GM23338 (cell line): ENCODE results near the gene RGS6. TPM values are rescaled to one million over a fixed set of nuclear protein-coding genes. Genes with fewer than 3 reads are reported as not detected.
"Not testable (repeated sequence)": the region's sequence is repeated elsewhere in the genome, so short reads cannot be mapped to it uniquely, and the experiment has no call there.

Source experiments
- ATAC-seq: fragments of 200-7000 bp; cut with Tn5 transposase; 3 replicates; pipeline ENCODE4 v1.9.1; 2020
- DNase-seq: peaks from one replicate; pipeline ENCODE4 v3.0.0-alpha.2; 2015; ENCODE audit warnings: low spot score
- H2AFZ ChIP-seq: fragments of 200-600 bp; sonication (generic); 2 replicates; pipeline ENCODE4 v1.8.0; 2016; ENCODE audit warnings: antibody characterized with exemption, mild to moderate bottlenecking, moderate library complexity
- H3F3A ChIP-seq: fragments of 200-600 bp; sonication (generic); replicated peaks from 2 replicates; pipeline ENCODE4 v1.8.0; 2017; ENCODE audit warnings: antibody characterized with exemption, mixed run types, low read depth
- H3K27ac ChIP-seq: fragments of 200-600 bp; sonication (generic); 2 replicates; pipeline ENCODE4 v1.6.1; 2016; ENCODE audit warnings: low read depth
- H3K27me3 ChIP-seq: fragments of 200-600 bp; sonication (generic); 2 replicates; pipeline ENCODE4 v1.8.0; 2016; ENCODE audit warnings: mild to moderate bottlenecking, mixed run types, moderate library complexity; ENCODE audit not compliant: insufficient read depth
- H3K36me3 ChIP-seq: fragments of 200-600 bp; sonication (generic); 2 replicates; pipeline ENCODE4 v1.8.0; 2016; ENCODE audit warnings: mild to moderate bottlenecking; ENCODE audit not compliant: insufficient read depth
- H3K4me1 ChIP-seq: fragments of 200-600 bp; sonication (generic); 2 replicates; pipeline ENCODE4 v1.8.0; 2016; ENCODE audit warnings: mild to moderate bottlenecking, moderate library complexity; ENCODE audit not compliant: insufficient read depth
- H3K4me2 ChIP-seq: fragments of 200-600 bp; sonication (generic); 2 replicates; pipeline ENCODE4 v1.7.1; 2017; ENCODE audit warnings: mixed run types
- H3K4me3 ChIP-seq: fragments of 200-600 bp; sonication (generic); 2 replicates; pipeline ENCODE4 v1.6.1; 2016; ENCODE audit warnings: mixed run types
- H3K79me2 ChIP-seq: fragments of 200-600 bp; sonication (generic); replicated peaks from 2 replicates; pipeline ENCODE4 v1.8.0; 2017; ENCODE audit warnings: mild to moderate bottlenecking; ENCODE audit not compliant: insufficient read depth
- H3K9me2 ChIP-seq: fragments of 200-600 bp; sonication (generic); 2 replicates; pipeline ENCODE4 v1.8.0; 2017; ENCODE audit not compliant: insufficient read depth
- H4K20me1 ChIP-seq: fragments of 200-600 bp; sonication (generic); replicated peaks from 2 replicates; pipeline ENCODE4 v1.8.0; 2017; ENCODE audit warnings: mild to moderate bottlenecking; ENCODE audit not compliant: insufficient read depth
- H3K27ac Mint-ChIP-seq: 2 replicates; pipeline ENCODE4 v1.8.0; 2020; ENCODE audit warnings: inconsistent platforms, mild to moderate bottlenecking, moderate library complexity, mixed read lengths
- H3K27me3 Mint-ChIP-seq: 3 replicates; pipeline ENCODE4 v1.8.0; 2022; ENCODE audit warnings: low read depth, mild to moderate bottlenecking, moderate library complexity, mixed read lengths, inconsistent platforms; ENCODE audit not compliant: insufficient read depth, poor library complexity
- H3K36me3 Mint-ChIP-seq: 3 replicates; pipeline ENCODE4 v1.8.0; 2021; ENCODE audit warnings: low read depth, mild to moderate bottlenecking, inconsistent platforms, moderate library complexity, mixed read lengths
- H3K4me1 Mint-ChIP-seq: 3 replicates; pipeline ENCODE4 v1.8.0; 2020; ENCODE audit warnings: mild to moderate bottlenecking, inconsistent platforms, mixed read lengths
- H3K4me3 Mint-ChIP-seq: 3 replicates; pipeline ENCODE4 v1.8.0; 2021; ENCODE audit warnings: moderate library complexity, mild to moderate bottlenecking, inconsistent platforms, mixed read lengths
- H3K9me3 Mint-ChIP-seq: 3 replicates; pipeline ENCODE4 v1.8.0; 2020; ENCODE audit warnings: moderate library complexity, mild to moderate bottlenecking, inconsistent platforms, mixed read lengths
- EZH2 ChIP-seq: fragments of 200-600 bp; sonication (generic); IDR thresholded peaks from one replicate; pipeline ENCODE4 v1.8.0; 2017; ENCODE audit warnings: antibody characterized with exemption, mild to moderate bottlenecking, low read depth; ENCODE audit not compliant: unreplicated experiment
- POLR2AphosphoS5 ChIP-seq: IDR thresholded peaks from 2 replicates; pipeline ENCODE4 v1.6.1; 2016; ENCODE audit warnings: antibody characterized with exemption, low read depth
- polyA plus RNA-seq: library from polyadenylated mRNA; unstranded; fragments of >200 nt; fragmentation: Nextera tagmentation; extraction: Ambion mirVana; gene quantifications from 2 replicates; pipeline ENCODE4 v1.2.1, GENCODE V29; 2016
- total RNA-seq: library from RNA; depleted of rRNA; stranded (reverse); fragments of >200 nt; shearing (Covaris generic); gene quantifications from 2 replicates; pipeline ENCODE4 v1.2.3, GENCODE V29; 2014

The RGS6 gene
- total and polyA plus RNA-seq, 2 experiments from 2014 or later, result 0.66 to 0.83 TPM

DNA sequence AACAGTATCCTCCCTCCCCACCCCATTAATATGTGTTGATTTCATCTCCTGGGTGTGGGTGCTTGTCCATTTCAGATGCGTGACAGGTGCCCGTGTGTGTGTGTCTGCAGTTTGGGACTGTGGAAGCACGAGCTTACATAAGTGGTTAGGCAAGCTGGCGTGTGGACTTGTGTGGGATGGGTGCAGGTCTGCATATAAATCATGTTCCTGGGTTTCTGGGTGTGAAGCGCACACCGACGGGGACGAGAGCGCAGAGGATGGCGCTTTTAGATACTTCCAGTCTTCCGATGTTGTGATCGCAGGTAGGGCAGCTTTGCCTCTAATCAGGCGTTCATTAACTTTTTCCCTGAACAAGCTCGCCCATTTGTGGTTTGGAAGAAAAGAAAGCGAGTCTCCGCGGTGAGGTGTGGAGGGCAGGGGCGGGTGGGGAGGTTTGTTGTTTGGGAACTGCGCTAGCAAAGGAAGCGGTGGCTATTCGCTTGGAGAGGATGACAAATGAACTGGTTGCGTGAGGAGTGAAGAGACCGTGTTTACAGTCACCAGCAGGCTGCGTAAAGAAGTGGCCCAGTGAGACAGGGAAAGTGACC, 865 bp downstream of the RGS6 start:
- H3K4me2 ChIP-seq, result peak overlapping the region; percentile 98
- DNase-seq, result peak; percentile 70
- H3K27me3 ChIP-seq, result peaks cover 53% of the 10 kb centered on the region

DNA sequence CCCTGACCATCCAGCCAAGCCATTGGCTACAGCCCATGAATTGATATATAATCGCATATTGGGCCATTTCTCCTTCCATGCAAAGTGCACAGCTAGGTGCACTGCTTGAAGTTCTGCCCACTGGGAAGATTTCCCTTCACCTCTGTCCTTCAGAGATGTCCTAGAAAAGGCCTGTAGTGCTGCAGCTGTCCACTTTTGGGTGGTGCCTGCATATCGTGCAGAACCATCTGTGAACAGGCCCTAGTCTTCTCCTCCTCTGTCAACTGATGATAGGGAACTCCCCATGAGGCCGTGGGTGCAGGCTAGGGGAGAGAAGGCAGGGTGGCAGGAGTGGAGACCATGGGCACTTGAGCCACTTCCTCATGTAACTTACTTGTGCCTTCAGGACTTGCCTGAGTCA, 6.0 kb downstream of the RGS6 start:
- not testable (repeated sequence) for H3K27ac Mint-ChIP-seq, H4K20me1 ChIP-seq, ATAC-seq, H3K4me3 Mint-ChIP-seq, H3K36me3 Mint-ChIP-seq, H2AFZ ChIP-seq, H3K27ac ChIP-seq, H3K4me3 ChIP-seq, H3K4me1 ChIP-seq, H3F3A ChIP-seq, H3K36me3 ChIP-seq, H3K4me1 Mint-ChIP-seq, H3K79me2 ChIP-seq, H3K9me2 ChIP-seq, H3K4me2 ChIP-seq, DNase-seq
- peaks cover 14% of the 10 kb centered on the region for H3K27me3 Mint-ChIP-seq
- H3K27me3 ChIP-seq, result peaks cover 20% of the 10 kb centered on the region
- peaks cover 10% of the 10 kb centered on the region for H3K9me3 Mint-ChIP-seq

More for the DNA sequence above, 865 bp downstream of the RGS6 start:
- peak; percentile 32 for ATAC-seq
- no peaks in the 10 kb centered on the region for H3F3A ChIP-seq
- H3K4me3 Mint-ChIP-seq, result peak overlapping the region; percentile 76
- no peak overlapping the region for H3K27ac ChIP-seq
- H3K4me1 Mint-ChIP-seq, result peaks cover 12% of the 10 kb centered on the region; the same call in 2 of the 3 replicates
- H3K9me3 Mint-ChIP-seq, result peaks cover 7% of the 10 kb centered on the region; the same call in 2 of the 3 replicates
- H4K20me1 ChIP-seq, result no peaks in the 10 kb centered on the region
- H3K27ac Mint-ChIP-seq, result no peak overlapping the region
- H3K4me3 ChIP-seq, result peak overlapping the region; percentile 79
- H3K27me3 Mint-ChIP-seq, result peaks cover 32% of the 10 kb centered on the region
- H3K9me2 ChIP-seq, result no peaks in the 10 kb centered on the region
- TF ChIP-seq EZH2 (peak; percentile 66), POLR2AphosphoS5 (no peak)
- no peaks in the 10 kb centered on the region for H3K36me3 ChIP-seq
- H2AFZ ChIP-seq, result peak overlapping the region; percentile 96
- H3K79me2 ChIP-seq, result no peaks in the 10 kb centered on the region
- H3K4me1 ChIP-seq, result peaks cover 6% of the 10 kb centered on the region; the same call in 1 of the 2 replicates
- no peaks in the 10 kb centered on the region for H3K36me3 Mint-ChIP-seq

DNA sequence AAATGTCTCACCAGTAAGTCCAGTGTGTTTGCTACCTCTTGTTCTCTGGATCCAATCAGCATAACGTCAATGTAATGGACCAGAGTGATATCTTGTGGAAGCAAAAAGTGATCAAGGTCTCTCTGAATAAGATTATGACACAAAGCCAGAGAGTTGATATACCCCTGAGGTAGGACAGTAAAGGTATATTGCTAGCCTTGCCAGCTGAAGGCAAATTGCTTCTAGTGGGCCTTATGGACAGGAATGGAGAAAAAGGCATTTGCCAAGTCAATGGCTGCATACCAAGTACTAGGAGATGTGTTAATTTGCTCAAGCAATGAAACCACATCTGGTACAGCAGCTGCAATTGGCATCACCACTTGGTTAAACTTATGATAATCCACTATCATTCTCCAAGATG, 7.1 kb downstream of the RGS6 start:
- ATAC-seq, H3K4me1 Mint-ChIP-seq, H3K4me3 ChIP-seq, H3F3A ChIP-seq, H3K27me3 Mint-ChIP-seq, H3K36me3 ChIP-seq, H2AFZ ChIP-seq, H3K4me1 ChIP-seq, DNase-seq, H3K79me2 ChIP-seq, H3K4me2 ChIP-seq, H3K27me3 ChIP-seq, H4K20me1 ChIP-seq, H3K4me3 Mint-ChIP-seq, H3K27ac ChIP-seq, H3K27ac Mint-ChIP-seq, H3K36me3 Mint-ChIP-seq, H3K9me2 ChIP-seq: not testable (repeated sequence)
- peaks cover 10% of the 10 kb centered on the region for H3K9me3 Mint-ChIP-seq

DNA sequence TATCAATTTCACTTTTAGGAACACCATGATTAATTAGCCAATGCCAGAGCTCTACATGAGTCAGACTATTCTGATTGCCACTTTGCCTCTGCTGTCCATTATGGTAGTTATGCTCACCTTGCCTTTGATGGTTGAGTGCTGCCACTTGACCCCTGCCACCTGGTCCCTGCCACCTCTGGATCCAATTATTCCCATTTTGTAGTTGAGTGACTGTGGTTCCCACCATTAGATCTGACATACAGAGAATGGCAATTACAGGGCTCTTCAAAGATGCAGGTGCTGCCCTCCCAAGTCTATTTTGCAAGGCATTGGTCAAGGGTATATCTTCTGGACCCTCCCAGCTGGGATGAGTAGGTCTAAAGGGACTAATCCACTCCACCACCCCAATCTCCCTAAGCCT, 8.3 kb downstream of the RGS6 start:
- H3K27ac ChIP-seq, H3K79me2 ChIP-seq, H2AFZ ChIP-seq, DNase-seq, H3K4me3 Mint-ChIP-seq, H3K36me3 ChIP-seq, H4K20me1 ChIP-seq, H3K9me2 ChIP-seq, H3K4me1 Mint-ChIP-seq, H3K4me2 ChIP-seq, H3K27me3 ChIP-seq, ATAC-seq, H3K4me1 ChIP-seq, H3K36me3 Mint-ChIP-seq, H3K27ac Mint-ChIP-seq, H3F3A ChIP-seq, H3K27me3 Mint-ChIP-seq, H3K4me3 ChIP-seq: not testable (repeated sequence)
- peaks cover 10% of the 10 kb centered on the region for H3K9me3 Mint-ChIP-seq

DNA sequence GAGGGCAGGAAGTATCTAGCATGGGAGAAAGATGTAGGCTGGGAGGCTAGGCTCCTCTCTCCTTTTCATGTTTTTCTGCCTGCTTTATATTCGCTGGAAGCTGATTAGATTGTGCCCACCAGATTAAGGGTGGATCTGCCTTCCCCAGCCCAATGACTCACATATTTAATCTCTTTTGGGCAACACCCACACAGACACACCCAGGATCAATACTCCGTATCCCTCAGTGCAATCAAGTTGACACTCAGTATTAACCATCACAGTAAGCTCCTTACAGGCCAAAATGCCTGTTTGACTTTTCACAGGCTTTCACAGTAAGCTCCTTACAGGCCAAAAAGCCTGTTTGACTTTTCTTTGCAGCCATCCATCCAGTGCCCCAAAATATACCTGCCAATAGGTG, 9.4 kb downstream of the RGS6 start:
- not testable (repeated sequence) for H3K4me3 ChIP-seq, H3K4me1 ChIP-seq, H3K9me2 ChIP-seq, H3K36me3 ChIP-seq, H4K20me1 ChIP-seq, H3K4me1 Mint-ChIP-seq, H3K79me2 ChIP-seq, H3K4me3 Mint-ChIP-seq, H2AFZ ChIP-seq, DNase-seq, ATAC-seq, H3K4me2 ChIP-seq, H3K36me3 Mint-ChIP-seq, H3K27me3 Mint-ChIP-seq, H3K27ac Mint-ChIP-seq, H3K27me3 ChIP-seq, H3K27ac ChIP-seq, H3F3A ChIP-seq
- H3K9me3 Mint-ChIP-seq, result peaks cover 10% of the 10 kb centered on the region
